ENCODE results near the gene SLC16A4.

The SLC16A4 gene

GRCh38 chr1:110361856-110362255, 29.0 kb downstream of the SLC16A4 start:
- DNase-seq (ENCODE audit: low read depth in 4 of 4, low spot score in 1 of 4) = no peak

DNA sequence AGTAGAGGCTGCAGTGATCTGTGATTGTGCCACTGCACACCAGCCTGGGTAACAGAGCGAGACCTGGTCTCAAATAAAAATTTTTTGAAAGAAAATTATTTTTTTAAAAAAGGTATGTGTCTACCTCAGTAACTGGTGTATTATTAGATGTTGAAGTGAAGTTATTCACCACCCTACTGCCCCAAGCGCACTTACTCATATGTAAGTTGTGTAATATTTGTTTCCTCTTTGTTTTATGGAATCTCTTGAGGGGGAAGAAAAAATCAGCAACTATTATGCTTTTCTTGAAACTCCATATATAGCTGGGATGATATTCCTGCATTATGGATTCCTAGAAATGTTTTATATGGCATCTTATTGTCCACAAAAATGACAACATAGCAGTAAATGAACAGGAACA, 30.4 kb downstream of the SLC16A4 start:
- DNase-seq (ENCODE audit: low read depth in 4 of 4, low spot score in 1 of 4) = no peak

DNA sequence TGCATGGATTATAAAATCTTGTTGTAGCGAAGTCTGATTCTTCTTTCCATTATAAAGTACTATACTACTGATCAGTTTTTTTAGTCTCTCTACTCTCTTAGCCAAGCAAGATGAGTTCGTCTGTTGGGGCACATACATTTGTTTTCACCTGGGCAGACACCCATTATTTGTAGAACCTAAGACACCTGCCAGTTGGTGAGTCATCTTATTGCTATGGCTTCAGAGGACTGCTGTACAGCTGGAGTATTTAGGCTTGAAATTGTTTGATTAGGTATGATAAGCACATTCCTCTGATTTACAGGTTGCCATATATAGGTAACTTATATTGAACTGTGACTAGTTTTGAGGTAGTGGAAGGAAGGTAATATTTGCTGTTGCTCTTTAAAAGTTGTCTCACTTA, 34.4 kb downstream of the SLC16A4 start:
- DNase-seq (ENCODE audit: low read depth in 4 of 4, low spot score in 1 of 4) = no peak

DNA sequence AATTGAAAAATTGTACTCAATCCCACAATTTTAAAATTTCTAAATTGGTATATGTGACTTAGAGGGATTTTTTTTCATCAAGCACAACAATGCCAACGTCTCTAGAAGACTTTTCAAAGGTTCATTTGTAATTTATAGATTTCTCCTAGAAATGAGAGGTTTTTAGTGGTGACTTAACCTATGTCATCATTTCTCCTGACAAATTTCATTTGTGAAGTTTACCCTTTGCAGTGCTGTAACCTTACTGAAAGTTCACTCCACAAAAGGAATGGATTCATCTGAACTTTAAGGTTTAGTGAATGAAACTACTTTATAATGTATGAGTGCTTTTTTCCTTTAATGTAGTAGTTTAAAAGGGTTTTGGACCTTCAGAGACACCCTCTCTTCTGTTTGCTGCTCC, 35.5 kb downstream of the SLC16A4 start:
- DNase-seq (ENCODE audit: low read depth in 4 of 4, low spot score in 1 of 4) = no peak

GRCh38 chr1:110350360-110350759, 40.5 kb downstream of the SLC16A4 start:
- no peak for DNase-seq (ENCODE audit: low read depth in 4 of 4, low spot score in 1 of 4)

- DNase-seq (ENCODE audit: low read depth in 4 of 4, low spot score in 1 of 4) = no peak
Observed at GRCh38 chr1:110348771-110349170, 42.1 kb downstream of the SLC16A4 start.

GRCh38 chr1:110348050-110348449, 42.8 kb downstream of the SLC16A4 start:
- DNase-seq (ENCODE audit: low read depth in 4 of 4, low spot score in 1 of 4) = no peak

DNA sequence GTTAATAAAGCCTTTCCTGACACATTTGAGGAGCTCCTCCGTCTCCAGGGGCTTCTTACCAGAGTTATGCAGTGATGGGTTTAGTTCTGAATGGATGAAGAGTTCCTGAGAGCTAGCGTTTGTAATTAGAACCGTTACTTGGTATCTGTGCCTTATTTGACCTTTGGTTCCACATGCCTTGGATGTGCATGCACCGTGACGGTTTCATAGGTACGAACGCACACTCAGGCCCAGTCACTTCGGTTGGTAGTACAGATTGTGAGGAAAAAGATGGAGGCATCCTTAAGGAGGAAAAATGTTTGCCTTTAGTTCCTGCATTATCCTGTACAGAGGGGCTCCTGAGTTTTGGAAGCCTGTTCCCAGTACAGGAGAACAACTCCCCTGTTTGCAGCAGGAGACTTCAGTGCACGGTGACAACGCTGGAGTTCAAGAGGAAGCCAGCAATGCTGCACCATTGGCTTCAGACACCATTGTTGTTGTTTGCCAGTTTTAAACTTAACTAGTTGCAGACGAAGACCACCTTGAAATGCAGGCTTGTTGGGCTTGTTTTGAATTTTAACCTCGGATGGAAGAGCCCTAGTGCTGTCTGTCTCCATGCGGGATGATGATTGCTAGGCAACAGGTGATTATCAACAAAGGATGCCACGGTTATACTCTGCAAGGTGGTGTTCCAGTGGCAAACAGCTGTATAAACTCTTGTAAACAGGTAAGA, 43.5 kb downstream of the SLC16A4 start:
- DNase-seq (ENCODE audit: low read depth in 4 of 4, low spot score in 1 of 4) = no peak

GRCh38 chr1:110346690-110347089, 44.1 kb downstream of the SLC16A4 start:
- DNase-seq (ENCODE audit: low read depth in 4 of 4, low spot score in 1 of 4) = no peak

DNA sequence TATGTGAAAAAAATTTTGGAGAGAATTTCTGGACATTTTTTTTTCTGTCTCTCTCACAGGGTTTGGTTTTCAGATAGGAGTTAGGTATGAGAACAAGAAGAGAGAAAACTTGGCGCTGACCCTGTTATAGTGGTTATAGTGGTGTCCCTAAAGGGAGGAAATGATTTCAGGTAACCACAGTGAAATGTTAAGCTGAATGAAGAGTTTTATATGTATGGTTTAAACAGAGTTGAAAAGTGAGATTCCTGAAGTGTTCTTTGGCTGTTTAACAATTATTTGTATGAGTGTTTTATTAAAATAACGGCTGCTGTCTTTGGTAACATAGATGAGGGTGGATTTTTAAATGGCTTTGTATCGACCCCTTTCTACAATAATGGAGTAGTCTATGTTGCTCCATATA, 45.3 kb downstream of the SLC16A4 start:
- DNase-seq (ENCODE audit: low read depth in 4 of 4, low spot score in 1 of 4) = no peak

GRCh38 chr1:110344152-110344551, 46.7 kb downstream of the SLC16A4 start:
- no peak for DNase-seq (ENCODE audit: low read depth in 4 of 4, low spot score in 1 of 4)

GRCh38 chr1:110343249-110343648, 47.6 kb downstream of the SLC16A4 start:
- DNase-seq (ENCODE audit: low read depth in 4 of 4, low spot score in 1 of 4) = no peak

DNA sequence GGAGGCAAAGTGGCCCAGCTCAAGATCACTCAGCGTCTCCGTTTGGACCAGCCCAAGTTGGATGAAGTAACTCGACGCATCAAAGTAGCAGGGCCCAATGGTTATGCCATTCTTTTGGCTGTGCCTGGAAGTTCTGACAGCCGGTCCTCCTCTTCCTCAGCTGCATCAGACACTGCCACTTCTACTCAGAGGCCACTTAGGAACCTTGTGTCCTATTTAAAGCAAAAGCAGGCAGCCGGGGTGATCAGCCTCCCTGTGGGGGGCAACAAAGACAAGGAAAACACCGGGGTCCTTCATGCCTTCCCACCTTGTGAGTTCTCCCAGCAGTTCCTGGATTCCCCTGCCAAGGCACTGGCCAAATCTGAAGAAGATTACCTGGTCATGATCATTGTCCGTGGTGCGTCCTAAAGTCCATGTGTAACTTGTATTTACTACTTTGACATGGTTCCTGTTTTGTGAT, 48.9 kb downstream of the SLC16A4 start:
- DNase-seq (ENCODE audit: low read depth in 4 of 4, low spot score in 1 of 4) = no peak

DNA sequence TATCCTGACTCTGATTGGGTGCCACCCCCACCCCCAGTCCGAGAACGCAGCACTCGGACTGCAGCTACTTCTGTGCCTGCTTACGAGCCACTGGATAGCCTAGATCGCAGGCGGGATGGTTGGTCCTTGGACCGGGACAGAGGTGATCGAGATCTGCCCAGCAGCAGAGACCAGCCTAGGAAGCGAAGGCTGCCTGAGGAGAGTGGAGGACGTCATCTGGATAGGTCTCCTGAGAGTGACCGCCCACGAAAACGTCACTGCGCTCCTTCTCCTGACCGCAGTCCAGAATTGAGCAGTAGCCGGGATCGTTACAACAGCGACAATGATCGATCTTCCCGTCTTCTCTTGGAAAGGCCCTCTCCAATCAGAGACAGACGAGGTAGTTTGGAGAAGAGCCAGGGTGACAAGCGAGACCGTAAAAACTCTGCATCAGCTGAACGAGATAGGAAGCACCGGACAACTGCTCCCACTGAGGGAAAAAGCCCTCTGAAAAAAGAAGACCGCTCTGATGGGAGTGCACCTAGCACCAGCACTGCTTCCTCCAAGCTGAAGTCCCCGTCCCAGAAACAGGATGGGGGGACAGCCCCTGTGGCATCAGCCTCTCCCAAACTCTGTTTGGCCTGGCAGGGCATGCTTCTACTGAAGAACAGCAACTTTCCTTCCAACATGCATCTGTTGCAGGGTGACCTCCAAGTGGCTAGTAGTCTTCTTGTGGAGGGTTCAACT, 49.5 kb downstream of the SLC16A4 start:
- no peak for DNase-seq (ENCODE audit: low read depth in 4 of 4, low spot score in 1 of 4)

DNA sequence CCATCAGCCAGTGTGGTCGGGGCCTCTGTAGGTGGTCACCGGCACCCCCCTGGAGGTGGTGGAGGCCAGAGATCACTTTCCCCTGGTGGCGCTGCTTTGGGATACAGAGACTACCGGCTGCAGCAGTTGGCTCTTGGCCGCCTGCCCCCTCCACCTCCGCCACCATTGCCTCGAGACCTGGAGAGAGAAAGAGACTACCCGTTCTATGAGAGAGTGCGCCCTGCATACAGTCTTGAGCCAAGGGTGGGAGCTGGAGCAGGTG, 50.7 kb downstream of the SLC16A4 start:
- no peak for DNase-seq (ENCODE audit: low read depth in 4 of 4, low spot score in 1 of 4)

- DNase-seq (ENCODE audit: low read depth in 4 of 4, low spot score in 1 of 4) = peak; percentile 23 to 30 (median 30)
Observed at GRCh38 chr1:110339407-110340206, 51.2 kb downstream of the SLC16A4 start.

DNA sequence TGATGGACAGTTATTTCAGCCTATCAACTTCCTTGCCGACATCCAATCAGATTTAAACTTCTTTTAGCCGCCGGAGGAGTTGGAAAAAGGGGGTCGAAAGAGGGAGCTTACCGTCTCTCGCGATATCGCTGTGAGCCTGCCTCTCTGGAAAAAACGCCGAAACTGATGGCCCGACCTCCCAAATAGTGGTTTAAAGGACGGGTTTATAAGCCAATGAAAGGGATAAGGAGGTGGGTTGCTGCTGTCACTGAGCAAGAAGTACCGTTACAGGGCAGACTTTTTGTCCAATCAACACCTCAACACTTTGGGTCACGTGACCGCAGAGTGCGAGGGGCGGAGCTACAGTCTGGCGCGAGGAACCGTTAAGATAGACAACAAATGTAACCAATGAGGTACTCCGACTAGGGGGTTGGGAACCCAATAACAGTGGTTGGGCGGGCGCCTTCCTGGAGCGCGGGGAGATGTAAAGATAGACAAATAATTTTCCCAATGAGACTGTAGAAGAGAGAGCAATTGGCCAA, 51.9 kb downstream of the SLC16A4 start, which contains the start of gene RBM15:
Gene RBM15 (plus strand): TSS at position 492 of the 521 bp plus-strand sequence. CDS start 29 bp downstream, at position 521.
- peak; percentile 82 to 90 (median 86) for DNase-seq (ENCODE audit: low read depth in 4 of 4, low spot score in 1 of 4)

DNA sequence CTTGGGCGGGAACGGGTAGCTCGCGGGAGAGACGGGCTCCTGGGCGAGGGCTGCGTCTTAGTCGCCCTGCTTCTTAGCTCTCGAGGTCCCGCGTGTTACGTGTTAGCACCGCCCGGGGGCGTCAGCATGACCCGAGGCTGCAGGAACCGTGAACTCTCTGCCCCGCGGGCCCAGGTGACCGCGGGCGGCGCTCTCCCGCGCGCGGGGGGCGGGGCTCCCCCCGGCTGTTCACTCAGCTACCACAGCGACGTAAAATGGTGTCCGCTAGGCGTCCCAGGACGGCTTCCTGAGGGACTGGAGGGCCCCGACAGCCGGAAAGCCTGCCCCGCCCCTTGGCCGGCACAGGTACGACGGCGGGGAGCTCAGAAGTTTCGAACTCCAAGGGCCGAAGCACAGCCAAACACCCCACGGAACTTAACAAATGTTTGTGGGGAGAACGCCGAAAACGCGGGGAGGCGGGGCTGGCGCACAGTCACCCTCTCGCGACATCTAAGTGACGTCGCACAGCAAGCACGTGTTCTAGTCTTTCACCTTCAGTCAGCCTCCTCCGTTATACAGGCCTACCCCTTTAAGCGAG, 52.4 kb downstream of the SLC16A4 start:
- peak; percentile 75 to 90 (median 88) for DNase-seq (ENCODE audit: low read depth in 4 of 4, low spot score in 1 of 4)

DNA sequence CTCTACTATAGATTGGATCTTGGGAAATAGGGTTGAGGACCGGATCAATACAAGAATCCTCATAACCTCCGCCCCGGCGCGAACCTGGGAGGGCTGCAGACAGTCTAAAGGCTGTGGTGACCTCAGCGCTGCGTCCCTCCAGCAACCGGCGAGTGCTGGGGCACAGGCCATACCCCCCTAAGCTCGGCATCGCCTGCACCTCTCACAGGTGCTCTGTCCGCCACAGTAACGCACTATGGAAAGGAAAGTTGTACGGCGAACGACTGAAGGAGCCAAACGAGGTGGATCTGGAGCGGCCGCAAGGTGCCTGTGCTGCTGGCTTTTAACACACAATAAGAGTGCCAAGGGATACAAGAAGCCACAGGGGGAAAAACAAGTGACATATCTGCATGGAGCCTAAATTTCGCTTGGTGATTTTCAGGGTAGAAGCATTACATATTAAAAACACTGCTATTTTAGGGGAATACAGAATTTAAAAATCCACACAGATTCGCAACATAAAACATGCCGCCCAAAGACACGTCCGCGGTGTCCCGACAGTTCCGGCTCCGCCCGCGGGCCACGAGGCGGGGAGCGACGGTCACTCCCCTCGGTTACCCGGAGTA, 53.0 kb downstream of the SLC16A4 start:
- peak; percentile 7 to 29 (median 18) for DNase-seq (ENCODE audit: low read depth in 4 of 4, low spot score in 1 of 4)

DNA sequence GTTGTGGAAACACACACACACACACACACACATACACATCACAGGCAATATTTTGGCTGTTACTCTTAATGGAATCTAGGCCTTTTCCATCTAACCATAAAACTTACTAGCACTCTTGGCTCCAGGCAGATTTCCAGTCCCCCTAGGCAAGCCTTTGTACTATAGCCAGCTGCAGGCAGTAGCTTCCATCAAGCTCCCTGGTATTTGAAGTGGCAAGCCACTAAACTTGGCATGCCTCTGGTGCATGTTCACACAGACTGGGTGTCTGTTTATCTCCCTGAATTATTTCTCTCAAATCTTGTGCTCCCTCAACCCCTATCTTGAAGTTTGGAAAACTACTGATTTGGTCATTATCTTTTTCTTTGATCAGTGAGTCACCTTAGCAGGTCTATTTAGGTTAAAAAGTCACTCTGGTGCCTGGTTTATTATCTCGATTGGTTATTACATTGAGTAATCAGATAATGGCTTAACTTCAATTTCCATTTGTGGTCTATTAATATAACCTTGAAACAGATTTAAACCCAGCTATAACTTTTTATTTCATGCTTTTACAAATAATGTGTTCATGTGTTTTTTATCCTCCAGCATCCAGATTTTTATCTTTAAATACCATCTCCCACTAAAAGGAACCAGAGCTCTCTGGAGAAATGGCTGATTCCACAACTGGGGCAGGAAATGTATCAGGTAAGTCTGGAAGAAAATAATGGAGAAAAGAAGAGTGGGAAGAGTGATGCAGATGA, 54.4 kb downstream of the SLC16A4 start:
- no peak for DNase-seq (ENCODE audit: low read depth in 4 of 4, low spot score in 1 of 4)

Measured in stimulated activated CD4-positive, alpha-beta T cell treated with anti-CD3 and anti-CD28 coated beads, Interleukin-1b, Interleukin-23, amount 100 ng/mL, for 24 hours (primary cell).